ENCODE measurements around the gene DSCAM.

Gene DSCAM

DNA sequence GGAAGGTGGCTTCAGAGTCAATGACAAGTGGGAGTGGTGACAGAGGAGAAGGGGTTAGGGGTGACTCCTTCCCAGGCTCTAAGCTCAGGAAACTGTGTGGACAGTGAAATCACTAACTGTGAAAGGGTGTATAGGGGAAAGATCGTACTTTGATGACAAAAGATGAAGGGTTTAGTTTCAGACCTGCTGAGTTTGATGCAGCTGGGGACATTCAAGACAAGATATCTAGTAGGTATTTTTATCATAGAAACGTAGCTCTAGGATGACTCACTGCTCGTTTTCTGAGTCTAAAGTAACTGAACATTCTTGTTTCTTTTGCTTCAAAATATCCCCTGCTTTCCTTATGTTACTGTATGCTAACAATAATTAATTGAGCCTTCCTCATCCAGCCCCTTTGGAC is 830.7 kb downstream of the DSCAM start:
- no peak for DNase-seq

GRCh38 chr21:40015818-40016217 is 831.1 kb downstream of the DSCAM start:
- DNase-seq: no peak

DNA sequence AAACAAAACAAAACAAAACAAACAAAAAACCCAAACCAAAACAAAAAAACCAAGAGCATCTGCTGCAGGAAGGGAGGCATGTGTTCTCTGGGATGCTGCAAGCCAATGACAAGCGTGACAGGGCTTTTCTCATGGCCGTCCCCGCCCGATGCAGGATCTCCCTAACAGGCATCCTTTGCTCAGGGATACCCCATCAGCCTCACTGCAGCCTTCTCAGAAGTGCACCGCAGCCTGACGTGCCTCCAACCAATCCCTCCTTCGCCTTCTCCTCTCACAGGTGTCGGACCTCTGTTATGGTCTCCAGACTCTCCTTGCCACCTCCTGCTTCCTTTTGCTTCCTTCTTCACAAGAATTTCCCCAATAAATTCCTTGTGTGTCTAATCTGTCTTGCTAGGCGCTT is 832.6 kb downstream of the DSCAM start:
- no peak for DNase-seq

DNA sequence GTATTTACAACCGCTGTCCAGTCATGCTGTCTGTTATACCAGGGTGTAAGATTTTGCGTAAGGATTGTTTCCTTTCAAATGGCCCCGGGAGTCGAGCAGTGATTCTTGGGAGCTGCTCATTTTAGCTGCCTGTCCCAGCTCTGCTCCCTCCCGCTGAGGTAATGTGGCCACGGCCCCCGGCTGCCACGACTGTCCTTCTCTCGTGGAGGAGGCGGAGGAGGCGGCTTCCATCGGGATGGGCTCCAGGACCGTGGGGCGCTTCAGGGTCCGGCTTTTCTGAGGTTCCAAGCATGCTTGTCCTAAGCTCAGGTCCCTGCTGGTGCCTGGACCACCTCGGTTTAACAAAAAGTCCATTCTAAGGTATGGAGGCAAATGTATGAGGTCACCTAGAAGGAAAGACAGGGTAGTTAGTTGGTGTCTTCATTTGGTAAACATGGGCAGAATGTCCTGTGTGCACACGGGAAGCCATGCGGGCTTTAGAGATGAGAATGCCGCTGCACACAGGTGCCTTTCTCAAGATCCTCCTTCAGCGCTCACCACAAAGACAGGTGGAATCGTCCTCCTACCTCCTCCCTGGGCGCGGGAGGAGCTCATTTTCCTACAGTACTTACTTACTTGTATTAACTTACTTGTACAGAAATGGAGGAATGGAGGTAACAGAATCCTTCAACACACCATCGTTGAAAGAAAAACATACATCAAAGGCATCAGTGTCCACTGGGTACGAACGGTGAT is 833.8 kb downstream of the DSCAM start:
- DNase-seq: no peak

- DNase-seq: no peak
Measured at GRCh38 chr21:40011371-40011770, 835.6 kb downstream of the DSCAM start.

GRCh38 chr21:40002978-40003377 is 844.0 kb downstream of the DSCAM start:
- no peak for DNase-seq

- no peak for DNase-seq
Measured at GRCh38 chr21:39984286-39984991, 862.5 kb downstream of the DSCAM start.

DNA sequence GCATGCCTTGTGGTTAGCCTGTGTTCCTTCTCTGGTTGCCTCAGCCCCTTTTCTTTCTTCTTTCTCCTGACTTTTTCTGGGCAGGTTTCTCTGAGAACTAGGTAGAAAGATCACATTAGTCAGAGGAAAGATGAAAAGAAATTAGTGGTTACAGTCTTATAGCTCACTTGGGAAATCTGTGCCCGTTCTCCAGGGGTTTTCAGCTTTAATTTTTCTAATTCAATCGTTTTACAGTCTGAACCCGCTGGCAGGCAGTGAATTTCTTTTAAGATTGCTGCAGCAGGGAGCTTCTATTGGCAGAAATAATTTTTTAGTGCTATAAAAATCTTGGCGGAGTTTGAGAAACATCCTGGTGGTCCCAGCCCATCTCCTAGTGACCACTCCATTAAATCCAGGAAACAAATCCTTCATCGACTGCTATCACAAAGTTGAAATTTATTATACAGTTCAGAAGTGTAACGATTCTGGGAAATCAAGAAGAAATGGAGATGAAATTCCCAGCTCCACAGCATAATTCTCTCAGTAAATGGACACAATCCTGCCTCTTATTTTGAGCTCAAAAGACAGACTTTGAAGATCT is 866.6 kb downstream of the DSCAM start:
- no peak for DNase-seq

GRCh38 chr21:39979321-39979720 is 867.6 kb downstream of the DSCAM start:
- DNase-seq: no peak

- DNase-seq: no peak
Measured at GRCh38 chr21:39976800-39977199, 870.2 kb downstream of the DSCAM start.

DNA sequence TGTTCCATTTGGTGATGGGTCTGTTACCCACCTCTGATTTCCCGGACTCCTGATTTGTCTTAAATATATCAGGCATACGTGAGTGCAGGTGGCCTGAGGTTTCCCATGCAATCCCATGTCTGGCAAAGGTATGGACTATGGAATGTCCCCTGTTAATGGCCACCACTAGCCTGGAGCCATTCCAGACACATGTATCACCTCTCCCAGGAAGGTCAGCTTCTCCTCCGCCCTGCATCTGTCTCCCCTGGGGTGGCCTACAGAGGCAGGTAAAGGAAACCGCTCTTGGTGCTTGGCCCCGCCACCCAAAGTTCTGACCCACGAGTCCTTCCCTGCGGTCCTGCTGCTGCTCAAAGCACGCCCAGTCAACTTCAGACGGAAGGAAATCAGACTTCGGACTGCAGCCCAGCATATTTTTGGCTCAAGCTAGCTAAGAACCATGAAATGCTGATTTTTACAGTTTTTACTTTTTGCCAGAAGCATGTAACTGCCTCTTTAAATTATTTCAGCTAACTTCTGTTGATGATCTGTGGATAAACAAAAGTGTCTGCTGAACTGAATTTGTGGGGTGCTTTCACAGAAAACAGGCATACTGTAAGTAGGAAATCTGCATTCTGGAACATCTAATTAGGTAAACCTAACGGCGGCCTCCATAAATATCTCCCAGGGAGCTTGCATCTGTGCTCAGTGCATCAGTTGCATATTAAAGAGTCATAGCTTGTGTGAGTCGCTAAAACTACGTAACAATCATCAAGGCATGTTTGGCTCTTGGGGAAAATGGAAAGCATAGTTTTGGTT is 873.8 kb downstream of the DSCAM start:
- DNase-seq: no peak

DNA sequence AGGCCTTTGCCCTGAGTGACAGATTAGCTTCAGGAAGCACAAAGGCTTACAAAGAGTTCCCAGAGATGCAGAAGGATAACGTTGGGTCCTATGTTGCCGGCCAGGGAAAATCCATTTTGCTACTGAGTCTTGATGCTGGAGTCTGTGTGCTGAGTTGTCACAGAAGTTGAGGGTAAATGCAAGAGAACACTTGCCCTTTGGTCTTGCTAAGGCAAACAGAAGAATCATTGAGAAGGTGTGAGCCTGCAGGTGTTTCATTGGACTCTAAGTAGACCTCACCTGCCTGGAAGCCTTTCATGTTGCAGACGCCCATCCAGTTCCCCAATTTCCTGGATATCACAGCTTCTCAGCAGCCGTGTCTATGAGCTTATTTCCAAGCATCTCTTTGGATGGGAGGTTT is 874.5 kb downstream of the DSCAM start:
- no peak for DNase-seq

DNA sequence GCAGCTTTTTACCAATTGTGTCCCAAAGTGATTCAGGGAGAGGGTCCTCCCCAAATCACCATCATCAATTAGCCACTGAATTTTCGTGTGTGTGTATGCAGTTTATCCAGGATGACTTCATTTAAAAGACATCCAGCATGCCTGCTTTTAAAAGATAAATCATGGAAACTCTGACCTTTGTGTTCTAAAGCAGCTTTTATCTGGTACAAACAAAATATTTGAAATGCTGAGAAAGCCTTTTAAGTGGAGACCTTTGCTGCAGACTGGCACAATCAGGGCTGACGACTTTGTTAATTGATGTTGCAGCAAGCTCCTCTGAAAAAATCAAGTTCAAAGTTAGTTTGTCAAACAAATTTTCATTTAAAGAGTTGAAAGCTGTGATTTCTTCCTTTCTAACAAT is 875.0 kb downstream of the DSCAM start:
- no peak for DNase-seq

- no peak for DNase-seq
Measured at GRCh38 chr21:39969691-39970364, 877.1 kb downstream of the DSCAM start.

GRCh38 chr21:39968010-39968409 is 878.9 kb downstream of the DSCAM start:
- no peak for DNase-seq

DNA sequence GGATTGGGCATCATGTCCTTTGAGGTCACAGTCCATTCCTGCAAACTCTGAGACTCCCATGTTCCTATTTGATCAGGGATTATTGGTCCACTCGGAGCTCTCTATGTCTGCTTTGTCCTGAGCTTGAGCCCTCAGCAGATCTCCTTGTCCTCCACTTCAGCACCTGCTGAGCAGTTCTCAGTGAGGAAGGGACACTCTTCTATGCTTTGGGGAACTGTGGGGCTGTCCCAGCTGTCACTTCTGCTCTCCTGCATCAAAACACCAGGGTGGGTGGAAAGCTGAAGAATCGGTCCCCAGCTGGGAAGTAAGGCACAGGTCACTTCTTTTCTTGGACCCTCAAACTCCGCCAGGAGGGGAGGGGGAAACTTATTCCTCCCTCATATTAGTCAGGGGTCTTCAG is 880.2 kb downstream of the DSCAM start:
- no peak for DNase-seq

GRCh38 chr21:39965026-39965425 is 881.9 kb downstream of the DSCAM start:
- no peak for DNase-seq

DNA sequence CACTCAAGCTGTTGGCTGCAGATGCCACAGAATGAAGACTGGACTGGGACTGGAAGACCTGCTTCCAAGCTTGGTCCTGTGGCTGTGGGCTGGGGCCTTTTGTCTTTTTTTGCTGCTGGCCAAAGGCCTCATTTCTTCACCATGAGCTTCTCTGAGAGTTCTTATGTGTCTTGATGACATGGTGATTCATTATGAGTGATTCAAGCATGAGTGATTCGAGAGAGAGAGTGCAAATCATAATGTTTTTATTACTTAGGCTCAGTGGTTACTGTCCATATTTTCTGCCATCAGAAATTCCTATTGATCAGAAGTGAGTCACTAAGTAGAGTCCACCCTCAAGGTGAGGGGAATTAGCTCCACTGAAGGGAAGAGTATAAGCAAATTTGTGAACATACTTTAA is 885.7 kb downstream of the DSCAM start:
- no peak for DNase-seq

Measured in DMS153 (cell line).